ENCODE data around the gene BTBD19.

- TF ChIP-seq EP300 (IDR thresholded peaks at IDR 0.05; ENCODE audit: borderline replicate concordance) (no peak; the same call in 1 of the 2 replicates), TAF1 (IDR thresholded peaks at IDR 0.05; ENCODE audit: low read depth) (no peak), MAX (IDR thresholded peaks at IDR 0.05) (no peak), RAD21 (IDR thresholded peaks at IDR 0.05; ENCODE audit: low read depth) (no peak), CEBPB (IDR thresholded peaks at IDR 0.05) (peak; percentile 54; the same call in 1 of the 2 replicates), TCF12 (IDR thresholded peaks at IDR 0.05; ENCODE audit: low read depth) (peak; percentile 80), EGR1 (IDR thresholded peaks at IDR 0.05) (no peak), USF1 (IDR thresholded peaks at IDR 0.05) (0 out of 2 replicates have a peak, but pooled peaks have one; percentile 5), TEAD4 (IDR thresholded peaks at IDR 0.05) (peak; percentile 73), FOXM1 (IDR thresholded peaks at IDR 0.05; ENCODE audit: borderline replicate concordance, low read depth) (no peak), CREB1 (IDR thresholded peaks at IDR 0.05; ENCODE audit: low read depth) (no peak)
- TF ChIP-seq, protein P1, sequence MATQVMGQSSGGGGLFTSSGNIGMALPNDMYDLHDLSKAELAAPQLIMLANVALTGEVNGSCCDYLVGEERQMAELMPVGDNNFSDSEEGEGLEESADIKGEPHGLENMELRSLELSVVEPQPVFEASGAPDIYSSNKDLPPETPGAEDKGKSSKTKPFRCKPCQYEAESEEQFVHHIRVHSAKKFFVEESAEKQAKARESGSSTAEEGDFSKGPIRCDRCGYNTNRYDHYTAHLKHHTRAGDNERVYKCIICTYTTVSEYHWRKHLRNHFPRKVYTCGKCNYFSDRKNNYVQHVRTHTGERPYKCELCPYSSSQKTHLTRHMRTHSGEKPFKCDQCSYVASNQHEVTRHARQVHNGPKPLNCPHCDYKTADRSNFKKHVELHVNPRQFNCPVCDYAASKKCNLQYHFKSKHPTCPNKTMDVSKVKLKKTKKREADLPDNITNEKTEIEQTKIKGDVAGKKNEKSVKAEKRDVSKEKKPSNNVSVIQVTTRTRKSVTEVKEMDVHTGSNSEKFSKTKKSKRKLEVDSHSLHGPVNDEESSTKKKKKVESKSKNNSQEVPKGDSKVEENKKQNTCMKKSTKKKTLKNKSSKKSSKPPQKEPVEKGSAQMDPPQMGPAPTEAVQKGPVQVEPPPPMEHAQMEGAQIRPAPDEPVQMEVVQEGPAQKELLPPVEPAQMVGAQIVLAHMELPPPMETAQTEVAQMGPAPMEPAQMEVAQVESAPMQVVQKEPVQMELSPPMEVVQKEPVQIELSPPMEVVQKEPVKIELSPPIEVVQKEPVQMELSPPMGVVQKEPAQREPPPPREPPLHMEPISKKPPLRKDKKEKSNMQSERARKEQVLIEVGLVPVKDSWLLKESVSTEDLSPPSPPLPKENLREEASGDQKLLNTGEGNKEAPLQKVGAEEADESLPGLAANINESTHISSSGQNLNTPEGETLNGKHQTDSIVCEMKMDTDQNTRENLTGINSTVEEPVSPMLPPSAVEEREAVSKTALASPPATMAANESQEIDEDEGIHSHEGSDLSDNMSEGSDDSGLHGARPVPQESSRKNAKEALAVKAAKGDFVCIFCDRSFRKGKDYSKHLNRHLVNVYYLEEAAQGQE (IDR thresholded peaks at IDR 0.05; ENCODE audit: low read depth), result no peak
Measured at GRCh38 chr1:44810101-44810761, 1.9 kb downstream of the BTBD19 start.
